ENCODE measurements around the gene THSD7B.
A peak's percentile ranks its signal among the peaks of the same experiment; 100 is the strongest.

THSD7B gene

GRCh38 chr2:136863874-136864273, 98.5 kb downstream of the THSD7B start:
- no peaks in the 10 kb centered on the region for H3K9me3 ChIP-seq (ENCODE audit: insufficient read depth, low read length)
- H3K9ac ChIP-seq (ENCODE audit: insufficient read length, low read depth) = no peak overlapping the region
- H3K36me3 ChIP-seq (ENCODE audit: insufficient read depth, insufficient read length, low read length) = no peaks in the 10 kb centered on the region
- H3K4me1 ChIP-seq (ENCODE audit: insufficient read depth, insufficient read length) = no peaks in the 10 kb centered on the region
- no peak overlapping the region for H3K4me3 ChIP-seq (ENCODE audit: insufficient read length, low read depth)
- no peaks in the 10 kb centered on the region for H3K27me3 ChIP-seq (ENCODE audit: insufficient read depth, insufficient read length)
- no peak for TF ChIP-seq YY1 (IDR thresholded peaks at IDR 0.05; ENCODE audit: insufficient read depth, insufficient read length)
- no peak for DNase-seq (ENCODE audit: low read depth, low spot score)

GRCh38 chr2:136871424-136871823, 106.1 kb downstream of the THSD7B start:
- TF ChIP-seq ZNF274 (IDR thresholded peaks at IDR 0.05; ENCODE audit: low read depth, low read length) (no peak), YY1 (IDR thresholded peaks at IDR 0.05; ENCODE audit: insufficient read depth, insufficient read length) (no peak), SUZ12 (IDR thresholded peaks at IDR 0.05; ENCODE audit: extremely low read depth, insufficient read depth, insufficient read length) (no peak)
- Histone ChIP-seq H3K9ac (ENCODE audit: insufficient read length, low read depth) (no peak overlapping the region), H3K9me3 (ENCODE audit: insufficient read depth, low read length) (no peaks in the 10 kb centered on the region), H3K4me1 (ENCODE audit: insufficient read depth, insufficient read length) (no peaks in the 10 kb centered on the region), H3K27me3 (ENCODE audit: insufficient read depth, insufficient read length) (no peaks in the 10 kb centered on the region), H3K36me3 (ENCODE audit: insufficient read depth, insufficient read length, low read length) (no peaks in the 10 kb centered on the region), H3K4me3 (ENCODE audit: insufficient read length, low read depth) (no peak overlapping the region)
- no peak for DNase-seq (ENCODE audit: low read depth, low spot score)

DNA sequence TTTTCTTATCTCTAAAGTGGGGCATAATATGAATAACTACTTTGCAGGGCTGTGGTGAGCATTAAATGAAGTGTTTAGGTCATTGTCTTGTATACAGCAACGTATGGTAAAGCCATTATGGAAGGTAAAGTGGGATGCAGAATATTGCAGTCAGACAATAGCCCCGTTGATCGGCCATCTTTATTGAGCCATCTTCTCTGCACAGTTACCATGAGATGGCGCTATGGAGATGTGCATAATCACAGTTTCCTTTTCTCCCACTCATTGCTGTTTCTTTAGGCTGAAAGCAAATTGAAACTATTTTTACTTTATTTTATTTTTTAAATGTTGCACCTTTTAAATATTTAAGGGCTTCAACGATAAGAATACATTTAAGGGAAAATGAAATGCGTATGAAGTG, 108.9 kb downstream of the THSD7B start:
- DNase-seq (ENCODE audit: low read depth, low spot score) = peak; percentile 20
- no peak overlapping the region for H3K4me3 ChIP-seq (ENCODE audit: insufficient read length, low read depth)
- no peaks in the 10 kb centered on the region for H3K4me1 ChIP-seq (ENCODE audit: insufficient read depth, insufficient read length)

DNA sequence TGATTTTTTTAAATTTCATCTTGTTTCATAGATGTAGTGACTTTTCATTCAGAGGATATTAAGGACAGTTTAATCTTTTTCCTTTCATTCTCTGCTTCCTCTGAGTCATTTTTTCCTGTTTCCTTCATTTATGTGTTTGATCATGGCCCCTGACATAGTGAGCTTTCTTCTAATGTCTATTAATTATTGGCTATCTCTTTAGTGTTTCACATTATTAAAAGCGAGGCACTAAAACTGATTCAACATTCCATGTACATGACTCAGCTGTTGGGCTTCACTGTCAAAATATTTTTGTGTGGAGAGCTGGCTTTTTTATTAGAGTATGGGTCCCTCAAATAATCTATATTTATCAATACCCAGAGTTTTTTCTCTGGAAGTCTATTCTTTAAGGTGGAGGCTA, 125.8 kb downstream of the THSD7B start:
- no peak for DNase-seq (ENCODE audit: low read depth, low spot score)

More for the DNA sequence above, 108.9 kb downstream of the THSD7B start:
- no peaks in the 10 kb centered on the region for H3K9me3 ChIP-seq (ENCODE audit: insufficient read depth, low read length)
- TF ChIP-seq YY1 (IDR thresholded peaks at IDR 0.05; ENCODE audit: insufficient read depth, insufficient read length) = peak; percentile 47
- TF ChIP-seq ZNF274 (IDR thresholded peaks at IDR 0.05; ENCODE audit: low read depth, low read length) = no peak
- H3K36me3 ChIP-seq (ENCODE audit: insufficient read depth, insufficient read length, low read length) = no peaks in the 10 kb centered on the region
- H3K9ac ChIP-seq (ENCODE audit: insufficient read length, low read depth) = no peak overlapping the region
- H3K27me3 ChIP-seq (ENCODE audit: insufficient read depth, insufficient read length) = no peaks in the 10 kb centered on the region

GRCh38 chr2:136894007-136894634, 128.8 kb downstream of the THSD7B start:
- Histone ChIP-seq H3K4me3 (ENCODE audit: insufficient read length, low read depth) (no peak overlapping the region), H3K9me3 (ENCODE audit: insufficient read depth, low read length) (peaks cover 6% of the 10 kb centered on the region), H3K27me3 (ENCODE audit: insufficient read depth, insufficient read length) (no peaks in the 10 kb centered on the region), H3K9ac (ENCODE audit: insufficient read length, low read depth) (no peak overlapping the region), H3K36me3 (ENCODE audit: insufficient read depth, insufficient read length, low read length) (no peaks in the 10 kb centered on the region), H3K4me1 (ENCODE audit: insufficient read depth, insufficient read length) (no peaks in the 10 kb centered on the region)
- DNase-seq (ENCODE audit: low read depth, low spot score) = no peak
- TF ChIP-seq ZNF274 (IDR thresholded peaks at IDR 0.05; ENCODE audit: low read depth, low read length) (no peak), SUZ12 (IDR thresholded peaks at IDR 0.05; ENCODE audit: extremely low read depth, insufficient read depth, insufficient read length) (no peak), YY1 (IDR thresholded peaks at IDR 0.05; ENCODE audit: insufficient read depth, insufficient read length) (no peak)

More for the DNA sequence above, 125.8 kb downstream of the THSD7B start:
- H3K9me3 ChIP-seq (ENCODE audit: insufficient read depth, low read length) = no peaks in the 10 kb centered on the region
- no peak for TF ChIP-seq SUZ12 (IDR thresholded peaks at IDR 0.05; ENCODE audit: extremely low read depth, insufficient read depth, insufficient read length)
- TF ChIP-seq ZNF274 (IDR thresholded peaks at IDR 0.05; ENCODE audit: low read depth, low read length) = no peak
- no peak for TF ChIP-seq YY1 (IDR thresholded peaks at IDR 0.05; ENCODE audit: insufficient read depth, insufficient read length)
- H3K9ac ChIP-seq (ENCODE audit: insufficient read length, low read depth) = no peak overlapping the region
- H3K27me3 ChIP-seq (ENCODE audit: insufficient read depth, insufficient read length) = no peaks in the 10 kb centered on the region
- H3K4me3 ChIP-seq (ENCODE audit: insufficient read length, low read depth) = no peak overlapping the region
- H3K4me1 ChIP-seq (ENCODE audit: insufficient read depth, insufficient read length) = no peaks in the 10 kb centered on the region
- no peaks in the 10 kb centered on the region for H3K36me3 ChIP-seq (ENCODE audit: insufficient read depth, insufficient read length, low read length)

GRCh38 chr2:136901732-136902131, 136.4 kb downstream of the THSD7B start:
- no peaks in the 10 kb centered on the region for H3K4me1 ChIP-seq (ENCODE audit: insufficient read depth, insufficient read length)
- H3K36me3 ChIP-seq (ENCODE audit: insufficient read depth, insufficient read length, low read length) = no peaks in the 10 kb centered on the region
- H3K4me3 ChIP-seq (ENCODE audit: insufficient read length, low read depth) = no peak overlapping the region
- TF ChIP-seq SUZ12 (IDR thresholded peaks at IDR 0.05; ENCODE audit: extremely low read depth, insufficient read depth, insufficient read length) (no peak), YY1 (IDR thresholded peaks at IDR 0.05; ENCODE audit: insufficient read depth, insufficient read length) (no peak), ZNF274 (IDR thresholded peaks at IDR 0.05; ENCODE audit: low read depth, low read length) (no peak)
- no peak overlapping the region for H3K9ac ChIP-seq (ENCODE audit: insufficient read length, low read depth)
- no peak for DNase-seq (ENCODE audit: low read depth, low spot score)
- no peaks in the 10 kb centered on the region for H3K27me3 ChIP-seq (ENCODE audit: insufficient read depth, insufficient read length)
- H3K9me3 ChIP-seq (ENCODE audit: insufficient read depth, low read length) = peaks cover 6% of the 10 kb centered on the region

- Histone ChIP-seq H3K36me3 (ENCODE audit: insufficient read depth, insufficient read length, low read length) (no peaks in the 10 kb centered on the region), H3K9me3 (ENCODE audit: insufficient read depth, low read length) (no peaks in the 10 kb centered on the region), H3K9ac (ENCODE audit: insufficient read length, low read depth) (no peak overlapping the region), H3K27me3 (ENCODE audit: insufficient read depth, insufficient read length) (no peaks in the 10 kb centered on the region), H3K4me3 (ENCODE audit: insufficient read length, low read depth) (no peak overlapping the region), H3K4me1 (ENCODE audit: insufficient read depth, insufficient read length) (no peaks in the 10 kb centered on the region)
- TF ChIP-seq ZNF274 (IDR thresholded peaks at IDR 0.05; ENCODE audit: low read depth, low read length) (no peak), SUZ12 (IDR thresholded peaks at IDR 0.05; ENCODE audit: extremely low read depth, insufficient read depth, insufficient read length) (no peak), YY1 (IDR thresholded peaks at IDR 0.05; ENCODE audit: insufficient read depth, insufficient read length) (no peak)
- no peak for DNase-seq (ENCODE audit: low read depth, low spot score)
These were observed 140.4 kb downstream of the THSD7B start for GRCh38 chr2:136905779-136906178.
